Skeletal muscle cell (primary cell): ENCODE data around the gene ARHGEF28.
A peak's percentile ranks its signal among the peaks of the same experiment; 100 is the strongest.

Experiments used
- DNase-seq: peaks from one replicate; pipeline ENCODE4 v3.0.0-alpha.2; 2010; ENCODE audit warnings: low read depth
- H3K4me3 ChIP-seq: 2 replicates; pipeline ENCODE4 v1.5.1; 2011; ENCODE audit warnings: low read depth, mild to moderate bottlenecking, control low read depth, low read length, moderate library complexity

ARHGEF28 gene

GRCh38 chr5:73617510-73618279, 8.3 kb upstream of the ARHGEF28 start:
- H3K4me3 ChIP-seq = no peak overlapping the region
- no peak for DNase-seq

DNA sequence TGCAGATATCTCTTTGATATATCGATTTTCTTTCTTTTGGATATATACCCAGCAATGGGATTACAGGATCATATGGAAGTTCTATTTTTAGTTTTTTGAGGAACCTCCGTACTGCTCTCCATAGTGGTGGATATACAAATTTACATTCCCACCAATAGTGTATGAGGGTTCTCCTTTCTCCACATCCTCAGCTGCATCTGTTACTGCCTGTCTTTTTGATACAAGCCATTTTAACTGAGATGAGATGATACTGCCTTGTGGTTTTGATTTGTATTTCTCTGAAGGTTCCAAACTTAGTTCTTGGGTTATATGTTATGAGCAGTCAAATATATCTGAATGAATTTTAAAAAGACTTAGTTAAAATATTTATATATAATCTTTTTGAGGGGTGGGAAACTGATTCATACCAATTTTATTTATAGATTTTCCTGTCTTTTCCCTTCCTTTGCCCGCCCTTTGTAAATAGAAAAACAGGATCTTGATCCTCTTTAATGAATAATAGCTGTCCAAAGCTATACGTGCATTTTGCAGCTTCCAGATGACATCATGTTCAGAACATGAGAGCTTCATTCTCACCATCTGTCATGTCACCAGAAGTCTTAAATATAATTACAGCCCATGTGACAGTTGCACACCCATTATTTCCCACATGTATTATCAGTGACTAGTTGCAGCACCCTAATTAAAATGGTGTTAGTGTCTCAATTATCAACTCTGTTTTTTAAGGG, 6.2 kb upstream of the ARHGEF28 start:
- no peak for DNase-seq
- no peak overlapping the region for H3K4me3 ChIP-seq

DNA sequence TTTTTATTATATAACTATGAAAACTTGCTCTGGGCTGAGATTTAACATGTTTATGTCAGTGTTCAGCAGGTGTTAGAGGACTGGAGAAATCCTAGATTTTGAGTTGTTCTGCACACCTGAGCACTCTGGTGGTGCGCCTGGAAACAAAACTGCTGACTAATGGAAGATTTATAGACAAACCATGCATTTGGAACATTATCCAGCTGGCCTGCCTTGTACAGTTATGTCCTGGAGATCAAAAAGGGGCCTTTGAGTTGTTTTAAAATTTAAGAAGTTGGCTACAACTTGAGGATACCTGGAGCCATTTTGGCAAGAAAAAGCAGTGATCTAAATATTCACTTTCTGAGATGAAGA, 5.7 kb upstream of the ARHGEF28 start:
- no peak for DNase-seq
- H3K4me3 ChIP-seq = no peak overlapping the region

- DNase-seq = no peak
- no peak overlapping the region for H3K4me3 ChIP-seq
Measured at GRCh38 chr5:73623060-73623459, 2.9 kb upstream of the ARHGEF28 start.

DNA sequence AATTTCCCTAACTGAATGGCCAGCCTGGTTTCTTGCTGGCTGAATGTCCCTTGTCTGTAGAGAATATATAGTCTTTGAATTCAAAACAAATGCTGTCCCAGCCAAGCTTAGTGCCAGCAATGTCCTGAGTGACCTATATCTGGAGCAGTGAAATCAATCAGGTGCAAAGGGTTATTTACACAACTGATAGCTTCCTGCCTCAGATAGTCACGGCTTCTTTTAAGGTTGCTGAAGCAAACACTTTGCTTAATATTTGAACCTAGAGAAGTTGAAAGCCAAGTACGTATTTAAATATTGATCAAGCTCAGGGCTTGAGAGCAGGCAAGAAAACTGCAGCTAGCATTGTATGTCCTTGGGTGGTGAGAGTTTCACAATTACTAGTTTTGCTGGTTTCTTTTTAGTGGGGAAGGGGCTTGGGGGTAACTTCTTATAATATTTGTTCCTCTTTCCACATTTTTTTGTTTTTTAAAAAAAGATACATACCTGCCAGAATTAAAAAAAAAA, 2.0 kb upstream of the ARHGEF28 start:
- DNase-seq = no peak
- H3K4me3 ChIP-seq = no peak overlapping the region

GRCh38 chr5:73624888-73625287, 1.1 kb upstream of the ARHGEF28 start:
- DNase-seq = no peak
- no peak overlapping the region for H3K4me3 ChIP-seq

DNA sequence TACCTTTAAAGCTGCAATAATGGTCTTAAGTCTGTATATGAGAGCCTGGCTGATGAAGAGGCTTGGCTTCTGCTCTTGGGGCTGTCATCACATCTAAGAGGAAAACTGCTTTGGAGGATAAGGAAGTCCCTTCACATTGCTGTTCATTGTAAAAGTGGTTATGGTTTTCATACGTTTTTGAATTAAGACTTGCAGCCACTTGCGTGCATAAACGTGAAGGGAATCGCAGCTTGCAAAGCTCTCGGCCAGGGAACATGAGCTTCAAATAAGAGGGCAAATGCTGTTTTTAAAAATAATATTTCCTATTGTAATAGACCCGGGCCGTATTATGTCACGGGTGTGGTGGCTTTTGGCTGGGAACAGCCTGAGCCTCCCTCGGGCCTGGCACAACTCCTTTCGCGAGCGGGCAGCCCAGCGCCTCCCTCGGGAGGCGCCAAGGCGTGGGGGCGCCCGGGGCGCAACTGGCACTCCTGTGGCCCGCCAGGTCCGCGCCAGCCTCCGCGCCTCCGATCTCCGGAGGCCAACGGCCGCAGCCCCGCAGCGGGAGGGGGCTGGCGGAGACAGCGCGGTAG, 538 bp upstream of the ARHGEF28 start:
- H3K4me3 ChIP-seq = peak overlapping the region; percentile 86
- DNase-seq = no peak

GRCh38 chr5:73626814-73627313, 868 bp downstream of the ARHGEF28 start:
- peak overlapping the region; percentile 86 for H3K4me3 ChIP-seq
- DNase-seq = no peak

DNA sequence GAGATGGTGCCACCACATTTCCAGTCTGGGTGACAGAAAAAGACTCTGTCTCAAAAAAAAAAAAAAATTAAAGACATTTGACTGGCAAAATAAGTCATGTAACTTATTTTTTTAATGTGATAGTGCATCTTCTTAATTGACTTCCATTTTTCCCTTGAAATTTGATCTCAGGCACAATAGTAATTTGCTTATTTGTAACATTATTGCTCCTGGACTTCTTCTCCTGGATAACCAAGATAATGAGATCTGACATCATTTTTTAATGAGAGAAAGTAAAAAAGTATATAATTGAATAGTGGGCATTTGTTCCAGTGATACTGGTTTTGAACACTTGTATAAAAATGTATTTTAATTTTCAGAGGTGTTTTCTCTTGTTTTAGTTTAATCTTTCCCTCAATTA, 3.5 kb downstream of the ARHGEF28 start:
- no peak overlapping the region for H3K4me3 ChIP-seq
- no peak for DNase-seq

GRCh38 chr5:73630765-73631164, 4.8 kb downstream of the ARHGEF28 start:
- H3K4me3 ChIP-seq = no peak overlapping the region
- no peak for DNase-seq

- no peak overlapping the region for H3K4me3 ChIP-seq
- DNase-seq = no peak
Measured at GRCh38 chr5:73631500-73631899, 5.5 kb downstream of the ARHGEF28 start.

DNA sequence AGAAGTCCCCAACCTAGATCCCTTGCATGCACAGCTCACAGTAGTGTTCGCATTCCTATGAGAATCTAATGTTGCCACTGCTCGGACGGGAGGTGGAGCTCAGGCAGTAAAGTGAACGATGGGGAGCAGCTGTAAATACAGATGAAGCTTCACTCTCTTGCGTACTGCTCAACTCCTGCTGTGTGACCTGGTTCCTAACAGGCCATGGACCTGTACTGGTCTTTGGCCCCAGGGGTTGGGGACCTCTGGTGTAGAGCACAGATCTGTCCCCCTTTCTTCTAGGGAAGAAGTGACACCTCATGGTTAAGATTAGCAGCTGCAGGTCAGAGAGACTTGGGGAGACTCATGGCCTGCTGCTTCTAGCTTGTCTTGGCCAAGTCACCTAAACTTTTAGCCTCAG, 7.1 kb downstream of the ARHGEF28 start:
- no peak overlapping the region for H3K4me3 ChIP-seq
- no peak for DNase-seq

GRCh38 chr5:73636408-73636807, 10.4 kb downstream of the ARHGEF28 start:
- H3K4me3 ChIP-seq = no peak overlapping the region
- DNase-seq = no peak

GRCh38 chr5:73637565-73637964, 11.6 kb downstream of the ARHGEF28 start:
- no peak for DNase-seq
- H3K4me3 ChIP-seq = no peak overlapping the region

GRCh38 chr5:73638344-73639095, 12.5 kb downstream of the ARHGEF28 start:
- peak; percentile 27 for DNase-seq
- no peak overlapping the region for H3K4me3 ChIP-seq

DNA sequence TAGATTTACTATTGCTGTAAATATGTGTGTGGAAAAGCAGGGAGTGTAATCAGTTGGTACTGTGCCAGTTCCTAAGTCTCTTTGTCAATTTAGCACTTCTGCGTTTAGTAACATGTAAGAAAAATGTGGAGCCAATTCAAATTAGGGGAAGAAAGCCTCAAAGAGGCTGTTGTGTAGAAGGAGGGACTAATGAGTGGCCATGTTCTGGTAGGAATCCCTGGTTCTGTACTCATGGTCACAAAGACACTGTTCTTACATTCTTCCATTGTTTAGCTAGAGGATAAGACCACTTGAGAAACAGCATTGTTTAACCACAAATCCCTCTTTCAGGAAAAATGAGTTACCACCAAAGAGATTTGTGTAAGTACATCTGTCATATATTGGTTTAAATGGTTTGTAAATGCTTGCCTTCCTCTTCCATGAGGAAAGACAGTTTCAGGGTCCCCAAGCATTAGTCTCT, 14.9 kb downstream of the ARHGEF28 start:
- H3K4me3 ChIP-seq = no peak overlapping the region
- peak; percentile 41 for DNase-seq

GRCh38 chr5:73641811-73642210, 15.8 kb downstream of the ARHGEF28 start:
- H3K4me3 ChIP-seq = no peak overlapping the region
- no peak for DNase-seq

DNA sequence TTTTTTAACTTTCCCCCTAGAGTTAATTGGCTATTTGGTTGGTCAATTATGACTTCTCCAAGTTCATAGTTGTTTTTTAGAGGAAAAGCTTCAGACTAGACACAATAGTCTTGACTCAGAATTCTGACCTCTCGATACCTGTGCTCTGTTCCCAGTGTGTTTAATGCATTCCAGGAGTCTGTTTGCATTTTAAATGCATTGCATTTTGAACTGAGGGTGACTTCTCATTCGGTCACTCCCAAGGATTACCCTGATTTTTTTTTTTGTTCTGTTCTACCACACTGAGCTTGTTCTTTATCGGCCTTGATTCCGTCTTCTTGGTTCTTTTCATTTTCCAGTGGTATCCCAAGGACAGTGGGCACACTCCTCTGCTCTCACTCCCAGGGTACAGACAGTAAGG, 16.3 kb downstream of the ARHGEF28 start:
- no peak for DNase-seq

DNA sequence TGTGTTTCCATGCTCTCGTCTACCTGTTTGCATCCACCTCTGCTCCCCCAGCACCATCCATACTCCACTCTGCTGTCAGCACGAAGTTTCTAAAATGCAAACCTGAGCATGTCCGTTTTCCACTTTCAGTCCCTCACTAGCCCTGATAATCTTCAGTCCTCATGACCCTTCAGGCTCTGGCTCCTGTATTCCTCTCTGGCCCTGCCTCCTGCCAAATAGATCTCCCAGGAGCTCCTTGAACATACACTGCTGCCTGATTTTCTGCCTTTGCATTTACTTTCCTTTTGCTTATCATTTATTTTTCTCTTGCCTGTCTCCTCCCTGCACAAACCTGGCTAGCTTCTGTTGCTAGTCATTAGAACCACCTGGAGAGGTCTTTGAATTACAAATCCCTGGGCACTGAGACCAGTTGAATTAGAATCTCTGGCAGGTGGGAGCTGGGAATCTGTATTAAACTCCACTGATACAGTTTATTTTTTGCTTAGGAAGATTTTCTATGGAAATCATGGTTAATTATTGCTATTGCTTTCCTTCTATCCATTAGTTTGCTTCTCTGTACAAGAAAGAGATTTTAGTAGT, 18.5 kb downstream of the ARHGEF28 start:
- no peak overlapping the region for H3K4me3 ChIP-seq
- no peak for DNase-seq

More for the DNA sequence above, 16.3 kb downstream of the ARHGEF28 start:
- no peak overlapping the region for H3K4me3 ChIP-seq
